ENCODE data around the gene ZBTB24. TPM values are rescaled to one million over a fixed set of nuclear protein-coding genes. Genes with fewer than 3 reads are reported as not detected.
A peak's percentile ranks its signal among the peaks of the same experiment; 100 is the strongest.

Gene ZBTB24
- total RNA-seq, 1 donor from 2014 or later, result 10.6 TPM

- Mint-ChIP-seq H3K4me1 (ENCODE audit: unreplicated experiment) (peaks cover 23% of the 10 kb centered on the region), H3K36me3 (peaks cover 3% of the 10 kb centered on the region), H3K9me3 (no peaks in the 10 kb centered on the region), H3K27ac (peak within 1 kb of the TSS; percentile 56), H3K4me3 (peak within 1 kb of the TSS; percentile 96), H3K27me3 (no peaks in the 10 kb centered on the region)
- no peak for DNase-seq (ENCODE audit: extremely low spot score, unreplicated experiment)
- TF ChIP-seq CTCF (conservative IDR thresholded peaks at IDR 0.05), result peak; percentile 62
These were observed 27.4 kb downstream of the ZBTB24 start, which contains the start of gene MICAL1 for GRCh38 chr6:109455437-109456110. Gene MICAL1, minus strand, starts transcription at chr6:109455772. Its CDS starts 1,576 bp downstream, at chr6:109454196.

DNA sequence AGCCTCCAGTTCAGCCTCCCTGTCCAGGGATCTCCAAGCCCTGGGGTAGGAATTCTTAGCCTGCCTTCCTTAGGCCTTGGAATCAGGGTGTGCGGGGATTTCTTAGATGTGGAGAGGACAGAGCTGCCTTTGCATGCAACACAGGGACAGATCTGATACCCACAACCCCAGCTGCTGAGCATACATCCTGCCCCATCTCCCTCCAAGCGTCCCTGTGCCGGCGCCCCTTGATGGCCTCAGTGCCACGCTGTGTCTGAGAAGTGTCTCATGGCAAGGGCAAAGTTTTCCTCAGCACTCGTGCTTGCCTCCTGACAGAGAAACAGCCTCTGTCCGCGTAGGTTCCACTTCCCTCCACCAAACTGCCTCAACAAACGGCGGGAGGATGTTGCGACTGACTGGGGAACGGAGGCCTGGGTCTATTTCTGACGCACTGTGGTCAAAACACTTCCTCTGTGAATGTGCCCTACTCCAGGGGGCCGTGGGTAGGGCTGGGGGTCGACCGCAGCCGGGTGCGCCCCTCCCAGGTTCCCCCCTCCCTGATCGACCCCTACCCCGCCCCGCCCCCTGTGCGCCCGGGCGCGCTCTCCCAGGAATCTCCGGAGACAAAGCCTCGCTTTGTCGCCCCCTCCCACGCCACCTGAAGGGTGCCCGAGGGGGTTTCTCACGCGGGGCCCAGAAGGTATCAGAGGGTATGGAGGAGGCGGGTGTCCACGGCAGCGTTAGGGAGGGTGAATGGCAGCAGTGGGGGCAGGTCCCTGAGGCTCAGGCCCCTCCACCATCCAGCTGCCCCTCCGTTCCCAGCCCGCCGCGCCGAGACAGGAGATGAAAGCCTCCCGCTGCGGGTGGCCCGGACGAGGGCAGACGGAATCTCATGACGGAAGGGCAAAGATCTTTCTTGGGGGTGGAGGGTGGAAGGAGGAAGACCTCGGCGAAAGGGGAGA lies 28.3 kb downstream of the ZBTB24 start:
- H3K36me3 Mint-ChIP-seq, result peaks cover 3% of the 10 kb centered on the region
- DNase-seq (ENCODE audit: extremely low spot score, unreplicated experiment), result no peak
- peak overlapping the region; percentile 41 for H3K27ac Mint-ChIP-seq
- H3K4me1 Mint-ChIP-seq (ENCODE audit: unreplicated experiment), result peaks cover 23% of the 10 kb centered on the region
- no peaks in the 10 kb centered on the region for H3K27me3 Mint-ChIP-seq
- H3K4me3 Mint-ChIP-seq, result peak overlapping the region; percentile 96
- TF ChIP-seq CTCF (conservative IDR thresholded peaks at IDR 0.05), result peak; percentile 13
- no peaks in the 10 kb centered on the region for H3K9me3 Mint-ChIP-seq

GRCh38 chr6:109453594-109454495 lies 29.2 kb downstream of the ZBTB24 start:
- Mint-ChIP-seq H3K4me1 (ENCODE audit: unreplicated experiment) (peaks cover 23% of the 10 kb centered on the region), H3K27me3 (no peaks in the 10 kb centered on the region), H3K36me3 (peaks cover 3% of the 10 kb centered on the region), H3K27ac (no peak overlapping the region), H3K4me3 (peak overlapping the region; percentile 77), H3K9me3 (no peaks in the 10 kb centered on the region)
- DNase-seq (ENCODE audit: extremely low spot score, unreplicated experiment), result no peak
- no peak for TF ChIP-seq CTCF (conservative IDR thresholded peaks at IDR 0.05)

DNA sequence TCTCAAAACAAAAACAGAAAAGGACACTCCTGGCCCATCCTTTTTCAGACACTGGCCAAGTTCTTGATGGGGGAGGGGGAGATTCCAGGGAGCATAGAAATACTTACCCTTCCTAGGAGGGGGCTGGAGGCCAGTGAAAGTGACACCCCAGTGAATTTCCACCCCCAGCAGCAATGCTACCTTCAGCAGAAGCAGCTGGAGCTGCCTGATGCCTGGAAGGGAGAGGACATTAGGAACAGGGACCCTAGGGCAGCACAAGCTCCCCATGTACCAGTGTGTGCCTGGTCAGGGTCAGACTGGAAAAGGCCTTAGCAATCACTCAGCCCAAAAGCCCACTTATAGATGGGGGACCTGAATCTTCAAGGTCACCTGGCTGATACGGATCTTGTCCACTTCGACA lies 29.9 kb downstream of the ZBTB24 start:
- no peak for DNase-seq (ENCODE audit: extremely low spot score, unreplicated experiment)
- H3K36me3 Mint-ChIP-seq, result peaks cover 3% of the 10 kb centered on the region
- no peaks in the 10 kb centered on the region for H3K27me3 Mint-ChIP-seq
- TF ChIP-seq CTCF (conservative IDR thresholded peaks at IDR 0.05), result no peak
- H3K27ac Mint-ChIP-seq, result no peak overlapping the region
- H3K4me3 Mint-ChIP-seq, result no peak overlapping the region
- peaks cover 23% of the 10 kb centered on the region for H3K4me1 Mint-ChIP-seq (ENCODE audit: unreplicated experiment)
- no peaks in the 10 kb centered on the region for H3K9me3 Mint-ChIP-seq

DNA sequence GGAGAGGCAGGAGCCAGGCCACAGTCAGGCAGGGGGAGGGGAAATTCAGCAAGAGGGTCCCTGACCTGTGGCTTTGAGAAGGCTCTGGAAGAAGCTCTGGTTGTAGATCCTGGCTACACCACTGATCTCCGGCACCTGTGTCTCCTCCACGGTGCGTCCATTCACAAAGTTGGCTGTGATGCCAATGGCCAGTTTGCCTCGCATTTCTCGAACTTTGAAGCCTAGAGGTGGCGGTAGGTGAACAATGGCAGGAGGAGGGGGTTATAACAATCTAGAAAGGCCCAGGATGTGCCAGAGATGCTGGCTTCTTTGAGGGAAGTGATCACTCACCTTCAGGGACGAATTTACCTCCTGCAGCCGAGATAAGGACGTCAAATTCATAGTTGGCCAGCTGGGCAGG lies 30.8 kb downstream of the ZBTB24 start:
- no peak for TF ChIP-seq CTCF (conservative IDR thresholded peaks at IDR 0.05)
- H3K27me3 Mint-ChIP-seq, result no peaks in the 10 kb centered on the region
- no peak for DNase-seq (ENCODE audit: extremely low spot score, unreplicated experiment)
- H3K4me1 Mint-ChIP-seq (ENCODE audit: unreplicated experiment), result peaks cover 18% of the 10 kb centered on the region
- no peaks in the 10 kb centered on the region for H3K9me3 Mint-ChIP-seq
- H3K27ac Mint-ChIP-seq, result peak overlapping the region; percentile 48
- peaks cover 3% of the 10 kb centered on the region for H3K36me3 Mint-ChIP-seq
- H3K4me3 Mint-ChIP-seq, result peak overlapping the region; percentile 49
